NOMO-1 treated with dmso at 0.1 percent for 144 hours (cell line): ENCODE results near the gene PUS7.
"Not testable (repeated sequence)": the region's sequence is repeated elsewhere in the genome, so short reads cannot be mapped to it uniquely, and the experiment has no call there.

Source experiments
- DNase-seq: peaks from one replicate; lab custom pipeline; 2025; ENCODE audit not compliant: unreplicated experiment; lab: John Stamatoyannopoulos, UW

Gene PUS7

GRCh38 chr7:105450177-105450861, 71.8 kb downstream of the PUS7 start:
- no peak for DNase-seq

GRCh38 chr7:105448181-105448580, 73.9 kb downstream of the PUS7 start:
- DNase-seq = no peak

- DNase-seq = no peak
These were observed 77.6 kb downstream of the PUS7 start for GRCh38 chr7:105444342-105444987.

GRCh38 chr7:105442214-105442613, 79.9 kb downstream of the PUS7 start:
- not testable (repeated sequence) for DNase-seq

- DNase-seq = no peak
These were observed 82.7 kb downstream of the PUS7 start for GRCh38 chr7:105439174-105439893.

GRCh38 chr7:105438847-105439173, 83.3 kb downstream of the PUS7 start:
- no peak for DNase-seq

- DNase-seq = no peak
These were observed 83.8 kb downstream of the PUS7 start for GRCh38 chr7:105438254-105438653.

- DNase-seq = not testable (repeated sequence)
These were observed 84.7 kb downstream of the PUS7 start for GRCh38 chr7:105437356-105437755.

- no peak for DNase-seq
These were observed 92.1 kb downstream of the PUS7 start for GRCh38 chr7:105429746-105430612.

- no peak for DNase-seq
These were observed 95.4 kb downstream of the PUS7 start for GRCh38 chr7:105426606-105427146.

- no peak for DNase-seq
These were observed 98.1 kb downstream of the PUS7 start for GRCh38 chr7:105423987-105424386.

- no peak for DNase-seq
These were observed 108.1 kb downstream of the PUS7 start for GRCh38 chr7:105413887-105414437.

- DNase-seq = not testable (repeated sequence)
These were observed 111.3 kb downstream of the PUS7 start for GRCh38 chr7:105410774-105411173.

GRCh38 chr7:105409775-105410174, 112.3 kb downstream of the PUS7 start:
- DNase-seq = not testable (repeated sequence)

GRCh38 chr7:105408791-105409410, 113.2 kb downstream of the PUS7 start:
- DNase-seq = no peak
